ENCODE data around the gene CDC25B. TPM values are rescaled to one million over a fixed set of nuclear protein-coding genes. Genes with fewer than 3 reads are reported as not detected.
"Not testable (repeated sequence)": the region's sequence is repeated elsewhere in the genome, so short reads cannot be mapped to it uniquely, and the experiment has no call there.

CDC25B gene
- total RNA-seq, 1 donor from 2014 or later: 51.1 TPM

DNA sequence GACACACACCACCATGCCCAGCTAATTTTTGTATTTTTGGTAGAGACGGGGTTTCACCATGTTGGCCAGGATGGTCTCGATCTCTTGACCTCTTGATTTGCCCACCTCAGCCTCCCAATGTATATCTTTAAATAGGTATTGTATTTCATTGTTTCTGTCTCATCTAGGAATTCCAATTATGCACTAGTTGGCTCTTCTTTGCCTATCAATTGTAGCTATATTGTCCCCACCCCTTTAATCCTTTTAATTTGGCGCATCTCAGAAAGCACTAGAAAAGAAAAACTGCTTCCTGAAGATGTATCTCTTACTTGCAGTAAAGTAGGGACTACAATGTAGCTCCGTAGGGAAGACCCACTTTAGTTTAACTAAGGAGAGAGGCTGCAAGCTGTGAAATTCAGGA, 40.0 kb downstream of the CDC25B start:
- Mint-ChIP-seq H3K36me3 (no peaks in the 10 kb centered on the region), H3K4me3 (no peak overlapping the region), H3K4me1 (ENCODE audit: unreplicated experiment) (no peaks in the 10 kb centered on the region), H3K9me3 (no peaks in the 10 kb centered on the region), H3K27ac (no peak overlapping the region), H3K27me3 (no peaks in the 10 kb centered on the region)
- no peak for DNase-seq (ENCODE audit: extremely low spot score, unreplicated experiment)
- TF ChIP-seq, protein P1, sequence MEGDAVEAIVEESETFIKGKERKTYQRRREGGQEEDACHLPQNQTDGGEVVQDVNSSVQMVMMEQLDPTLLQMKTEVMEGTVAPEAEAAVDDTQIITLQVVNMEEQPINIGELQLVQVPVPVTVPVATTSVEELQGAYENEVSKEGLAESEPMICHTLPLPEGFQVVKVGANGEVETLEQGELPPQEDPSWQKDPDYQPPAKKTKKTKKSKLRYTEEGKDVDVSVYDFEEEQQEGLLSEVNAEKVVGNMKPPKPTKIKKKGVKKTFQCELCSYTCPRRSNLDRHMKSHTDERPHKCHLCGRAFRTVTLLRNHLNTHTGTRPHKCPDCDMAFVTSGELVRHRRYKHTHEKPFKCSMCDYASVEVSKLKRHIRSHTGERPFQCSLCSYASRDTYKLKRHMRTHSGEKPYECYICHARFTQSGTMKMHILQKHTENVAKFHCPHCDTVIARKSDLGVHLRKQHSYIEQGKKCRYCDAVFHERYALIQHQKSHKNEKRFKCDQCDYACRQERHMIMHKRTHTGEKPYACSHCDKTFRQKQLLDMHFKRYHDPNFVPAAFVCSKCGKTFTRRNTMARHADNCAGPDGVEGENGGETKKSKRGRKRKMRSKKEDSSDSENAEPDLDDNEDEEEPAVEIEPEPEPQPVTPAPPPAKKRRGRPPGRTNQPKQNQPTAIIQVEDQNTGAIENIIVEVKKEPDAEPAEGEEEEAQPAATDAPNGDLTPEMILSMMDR (conservative IDR thresholded peaks at IDR 0.05): no peak

DNA sequence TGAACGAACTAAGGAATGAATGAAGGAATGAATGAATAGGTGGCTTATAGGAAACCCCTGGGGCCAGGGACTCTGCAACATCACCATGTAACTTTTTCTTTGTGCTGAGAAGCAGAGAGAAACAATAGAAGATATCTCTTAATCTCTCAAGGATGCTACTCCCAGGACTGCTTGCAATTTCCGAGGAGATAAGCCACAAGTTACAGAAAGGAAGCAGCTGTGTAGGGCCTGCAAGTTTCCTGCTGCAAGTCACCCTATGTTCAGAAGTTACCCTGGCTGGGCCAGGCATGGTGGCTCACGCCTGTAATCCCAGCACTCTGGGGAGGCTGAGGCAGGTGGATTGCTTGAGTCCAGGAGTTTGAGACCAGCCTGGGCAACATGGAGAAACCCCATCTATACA, 43.2 kb downstream of the CDC25B start:
- Mint-ChIP-seq H3K4me3 (no peak overlapping the region), H3K36me3 (no peaks in the 10 kb centered on the region), H3K27ac (no peak overlapping the region), H3K9me3 (no peaks in the 10 kb centered on the region), H3K27me3 (no peaks in the 10 kb centered on the region), H3K4me1 (ENCODE audit: unreplicated experiment) (no peaks in the 10 kb centered on the region)
- TF ChIP-seq, protein P1 (conservative IDR thresholded peaks at IDR 0.05): no peak
- no peak for DNase-seq (ENCODE audit: extremely low spot score, unreplicated experiment)

DNA sequence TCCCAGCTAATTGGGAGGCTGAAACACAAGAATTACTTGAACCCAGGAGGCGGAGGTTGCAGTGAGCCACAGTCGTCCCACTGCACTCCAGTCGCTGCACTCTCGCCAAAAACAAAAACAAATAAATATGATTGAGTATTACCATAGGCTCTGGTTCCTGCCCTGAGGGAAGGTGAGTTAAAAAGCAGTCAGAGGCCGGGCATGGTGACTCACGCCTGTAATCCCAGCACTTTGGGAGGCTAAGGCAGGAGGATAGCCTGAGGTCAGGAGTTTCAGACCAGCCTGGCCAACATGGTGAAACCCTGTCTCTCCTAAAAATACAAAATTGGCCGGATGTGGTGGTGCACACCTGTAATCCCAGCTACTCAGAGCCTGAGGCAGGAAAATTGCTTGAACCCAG, 44.1 kb downstream of the CDC25B start:
- not testable (repeated sequence) for H3K27me3 Mint-ChIP-seq; DNase-seq (ENCODE audit: extremely low spot score, unreplicated experiment); H3K27ac Mint-ChIP-seq

DNA sequence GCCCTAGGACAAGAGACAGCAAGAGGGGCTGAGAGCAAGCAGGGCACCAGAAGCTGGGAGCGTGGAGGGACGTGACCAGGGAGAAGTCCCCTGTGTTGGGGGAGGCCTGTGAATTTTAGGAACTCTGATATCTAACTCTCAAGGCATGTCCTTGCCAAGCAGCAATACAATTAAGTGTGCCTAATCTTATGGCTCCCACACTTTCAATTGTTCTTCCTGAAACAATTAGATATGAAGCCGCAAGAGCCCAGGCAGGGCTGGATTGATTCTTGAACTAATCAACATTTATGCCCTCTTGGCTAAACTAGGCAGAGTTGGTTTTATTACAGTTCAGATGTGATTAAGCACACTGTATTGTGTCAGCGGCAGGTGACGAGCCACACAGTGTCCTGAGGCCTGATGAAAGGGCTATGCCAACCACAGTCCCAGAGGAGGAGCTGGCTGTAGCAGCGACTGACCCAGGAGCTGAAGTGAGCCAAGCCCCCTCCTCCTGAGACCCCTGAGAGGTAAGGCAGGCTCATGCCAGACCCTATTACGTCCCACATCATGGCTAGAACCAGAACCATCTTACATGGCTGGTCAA, 46.3 kb downstream of the CDC25B start:
- H3K9me3 Mint-ChIP-seq: no peaks in the 10 kb centered on the region
- H3K27ac Mint-ChIP-seq: no peak overlapping the region
- TF ChIP-seq, protein P1 (conservative IDR thresholded peaks at IDR 0.05): no peak
- H3K4me3 Mint-ChIP-seq: no peak overlapping the region
- H3K36me3 Mint-ChIP-seq: no peaks in the 10 kb centered on the region
- H3K4me1 Mint-ChIP-seq (ENCODE audit: unreplicated experiment): peaks cover 4% of the 10 kb centered on the region
- H3K27me3 Mint-ChIP-seq: no peaks in the 10 kb centered on the region
- no peak for DNase-seq (ENCODE audit: extremely low spot score, unreplicated experiment)

More for the DNA sequence above, 44.1 kb downstream of the CDC25B start:
- H3K9me3 Mint-ChIP-seq; H3K36me3 Mint-ChIP-seq; H3K4me1 Mint-ChIP-seq (ENCODE audit: unreplicated experiment); H3K4me3 Mint-ChIP-seq: not testable (repeated sequence)

DNA sequence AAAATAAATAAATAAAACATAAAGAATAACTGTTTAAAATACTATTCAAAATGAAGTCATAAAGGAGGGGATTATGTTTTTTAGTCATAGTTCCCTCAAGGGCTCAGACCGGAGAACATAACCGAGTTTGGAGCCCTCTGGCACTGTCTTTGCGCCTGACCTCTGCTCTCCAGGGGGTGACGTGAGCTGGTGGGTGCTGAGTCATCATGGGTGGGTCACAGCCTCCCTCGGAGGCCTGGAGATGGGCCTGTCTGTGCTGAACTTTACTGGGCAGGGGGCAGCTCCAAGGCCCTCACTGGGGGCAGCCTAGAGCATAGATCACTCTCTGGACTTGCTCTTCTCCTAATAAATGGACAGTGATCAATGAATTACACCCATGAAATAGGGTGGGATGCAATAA, 47.4 kb downstream of the CDC25B start:
- Mint-ChIP-seq H3K36me3 (peaks cover 1% of the 10 kb centered on the region), H3K27ac (no peak overlapping the region), H3K9me3 (no peaks in the 10 kb centered on the region), H3K27me3 (no peaks in the 10 kb centered on the region), H3K4me1 (ENCODE audit: unreplicated experiment) (peaks cover 6% of the 10 kb centered on the region), H3K4me3 (no peak overlapping the region)
- TF ChIP-seq, protein P1 (conservative IDR thresholded peaks at IDR 0.05): no peak
- no peak for DNase-seq (ENCODE audit: extremely low spot score, unreplicated experiment)

DNA sequence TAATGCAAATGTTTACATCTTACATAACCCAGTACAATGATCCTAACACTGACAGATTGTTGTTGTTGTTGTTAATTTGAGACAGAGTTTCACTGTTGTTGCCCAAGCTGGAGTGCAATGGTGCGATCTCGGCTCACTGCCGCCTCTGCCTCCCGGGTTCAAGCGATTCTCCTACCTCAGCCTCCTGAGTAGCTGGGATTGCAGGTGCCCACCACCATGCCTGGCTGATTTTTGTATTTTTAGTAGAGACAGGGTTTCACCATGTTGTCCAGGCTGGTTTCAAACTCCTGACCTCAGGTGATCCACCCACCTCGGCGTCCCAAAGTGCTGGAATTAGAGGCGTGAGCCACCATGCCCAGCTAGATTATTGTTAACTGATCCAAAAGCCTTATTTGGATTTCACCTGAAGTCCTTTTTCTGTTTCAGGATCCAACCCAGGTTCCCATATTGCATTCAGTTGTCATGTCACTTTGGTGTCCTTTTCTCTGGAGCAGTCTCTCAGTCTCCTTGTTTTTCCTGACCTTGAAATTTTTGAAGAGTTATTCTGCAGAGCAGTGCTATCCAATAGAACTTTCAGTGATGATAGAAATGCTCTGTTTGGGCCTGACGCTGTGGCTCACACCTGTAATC, 48.0 kb downstream of the CDC25B start:
- Mint-ChIP-seq H3K4me1 (ENCODE audit: unreplicated experiment) (peaks cover 11% of the 10 kb centered on the region), H3K4me3 (peak overlapping the region; percentile 28)
- not testable (repeated sequence) for DNase-seq (ENCODE audit: extremely low spot score, unreplicated experiment); H3K27me3 Mint-ChIP-seq; H3K27ac Mint-ChIP-seq; H3K9me3 Mint-ChIP-seq; H3K36me3 Mint-ChIP-seq
